ENCODE measurements around the gene PRKAA1.
A peak's percentile ranks its signal among the peaks of the same experiment; 100 is the strongest.
"Not testable (repeated sequence)": the region's sequence is repeated elsewhere in the genome, so short reads cannot be mapped to it uniquely, and the experiment has no call there.

The PRKAA1 gene

GRCh38 chr5:40825461-40826043 lies 27.4 kb upstream of the PRKAA1 start:
- DNase-seq, result peak; percentile 44

GRCh38 chr5:40823459-40823858 lies 25.3 kb upstream of the PRKAA1 start:
- no peak for DNase-seq

- DNase-seq, result no peak
These were observed 15.6 kb upstream of the PRKAA1 start for GRCh38 chr5:40813698-40814281.

- DNase-seq, result no peak
These were observed 14.0 kb upstream of the PRKAA1 start for GRCh38 chr5:40812125-40812524.

- DNase-seq, result no peak
These were observed 3.8 kb upstream of the PRKAA1 start for GRCh38 chr5:40801771-40802562.

GRCh38 chr5:40799258-40799657 lies 1.1 kb upstream of the PRKAA1 start:
- no peak for DNase-seq

- DNase-seq, result no peak
These were observed 632 bp upstream of the PRKAA1 start for GRCh38 chr5:40798801-40799210.

GRCh38 chr5:40797273-40798011 lies 732 bp downstream of the PRKAA1 start:
- peak; percentile 46 for DNase-seq

GRCh38 chr5:40796487-40796889 lies 1.7 kb downstream of the PRKAA1 start:
- DNase-seq, result no peak

GRCh38 chr5:40794877-40795276 lies 3.3 kb downstream of the PRKAA1 start:
- not testable (repeated sequence) for DNase-seq

GRCh38 chr5:40794340-40794739 lies 3.8 kb downstream of the PRKAA1 start:
- DNase-seq, result not testable (repeated sequence)

- DNase-seq, result not testable (repeated sequence)
These were observed 5.5 kb downstream of the PRKAA1 start for GRCh38 chr5:40792691-40793090.

- no peak for DNase-seq
These were observed 6.4 kb downstream of the PRKAA1 start for GRCh38 chr5:40791715-40792139.

GRCh38 chr5:40790947-40791593 lies 7.1 kb downstream of the PRKAA1 start:
- DNase-seq, result no peak

GRCh38 chr5:40788941-40789340 lies 9.2 kb downstream of the PRKAA1 start:
- DNase-seq, result not testable (repeated sequence)

GRCh38 chr5:40787986-40788385 lies 10.2 kb downstream of the PRKAA1 start:
- no peak for DNase-seq

- not testable (repeated sequence) for DNase-seq
These were observed 11.5 kb downstream of the PRKAA1 start for GRCh38 chr5:40786664-40787063.

- DNase-seq, result no peak
These were observed 13.3 kb downstream of the PRKAA1 start for GRCh38 chr5:40784916-40785315.

- no peak for DNase-seq
These were observed 14.0 kb downstream of the PRKAA1 start for GRCh38 chr5:40784027-40784653.

- DNase-seq, result no peak
These were observed 16.2 kb downstream of the PRKAA1 start for GRCh38 chr5:40781843-40782409.

GRCh38 chr5:40780858-40781257 lies 17.3 kb downstream of the PRKAA1 start:
- no peak for DNase-seq

GRCh38 chr5:40780199-40780598 lies 18.0 kb downstream of the PRKAA1 start:
- DNase-seq, result no peak

Measured in DMS 273 treated with DMSO at 0.1 percent for 48 hours (cell line).